ENCODE results near the gene KBTBD2. TPM values are rescaled to one million over a fixed set of nuclear protein-coding genes. Genes with fewer than 3 reads are reported as not detected.
"Not testable (repeated sequence)": the region's sequence is repeated elsewhere in the genome, so short reads cannot be mapped to it uniquely, and the experiment has no call there.

KBTBD2 gene
- total RNA-seq, 1 donor from 2014 or later, result 35.0 TPM

GRCh38 chr7:32915041-32915536, 23.5 kb upstream of the KBTBD2 start:
- H3K4me3 ChIP-seq (ENCODE audit: low read depth, low read length), result no peak overlapping the region
- no peaks in the 10 kb centered on the region for H3K27me3 ChIP-seq (ENCODE audit: control insufficient read depth, insufficient read depth, low read length)
- no peak for DNase-seq (ENCODE audit: low read depth)
- no peak for TF ChIP-seq CTCF (IDR thresholded peaks at IDR 0.05; ENCODE audit: insufficient read depth, low read length, poor library complexity, severe bottlenecking)
- H3K36me3 ChIP-seq (ENCODE audit: control insufficient read depth, insufficient read depth, low read length), result no peaks in the 10 kb centered on the region

- Histone ChIP-seq H3K27me3 (ENCODE audit: control insufficient read depth, insufficient read depth, low read length) (no peaks in the 10 kb centered on the region), H3K4me3 (ENCODE audit: low read depth, low read length) (no peak overlapping the region), H3K36me3 (ENCODE audit: control insufficient read depth, insufficient read depth, low read length) (no peaks in the 10 kb centered on the region)
- no peak for DNase-seq (ENCODE audit: low read depth)
- peak; percentile 8 for TF ChIP-seq CTCF (IDR thresholded peaks at IDR 0.05; ENCODE audit: insufficient read depth, low read length, poor library complexity, severe bottlenecking)
These were observed 22.6 kb upstream of the KBTBD2 start for GRCh38 chr7:32914184-32914583.

- Histone ChIP-seq H3K27me3 (ENCODE audit: control insufficient read depth, insufficient read depth, low read length) (no peaks in the 10 kb centered on the region), H3K4me3 (ENCODE audit: low read depth, low read length) (no peak overlapping the region), H3K36me3 (ENCODE audit: control insufficient read depth, insufficient read depth, low read length) (no peaks in the 10 kb centered on the region)
- TF ChIP-seq CTCF (IDR thresholded peaks at IDR 0.05; ENCODE audit: insufficient read depth, low read length, poor library complexity, severe bottlenecking), result no peak
- no peak for DNase-seq (ENCODE audit: low read depth)
These were observed 18.6 kb upstream of the KBTBD2 start for GRCh38 chr7:32910195-32910594.

GRCh38 chr7:32905175-32905662, 13.7 kb upstream of the KBTBD2 start:
- TF ChIP-seq CTCF (IDR thresholded peaks at IDR 0.05; ENCODE audit: insufficient read depth, low read length, poor library complexity, severe bottlenecking), result no peak
- Histone ChIP-seq H3K4me3 (ENCODE audit: low read depth, low read length) (peak overlapping the region; percentile 20), H3K36me3 (ENCODE audit: control insufficient read depth, insufficient read depth, low read length) (no peaks in the 10 kb centered on the region), H3K27me3 (ENCODE audit: control insufficient read depth, insufficient read depth, low read length) (no peaks in the 10 kb centered on the region)
- DNase-seq (ENCODE audit: low read depth), result no peak

- no peak for TF ChIP-seq CTCF (IDR thresholded peaks at IDR 0.05; ENCODE audit: insufficient read depth, low read length, poor library complexity, severe bottlenecking)
- no peaks in the 10 kb centered on the region for H3K36me3 ChIP-seq (ENCODE audit: control insufficient read depth, insufficient read depth, low read length)
- DNase-seq (ENCODE audit: low read depth), result no peak
- H3K27me3 ChIP-seq (ENCODE audit: control insufficient read depth, insufficient read depth, low read length), result no peaks in the 10 kb centered on the region
- H3K4me3 ChIP-seq (ENCODE audit: low read depth, low read length), result no peak overlapping the region
These were observed 10.1 kb upstream of the KBTBD2 start for GRCh38 chr7:32901629-32902028.

- TF ChIP-seq CTCF (IDR thresholded peaks at IDR 0.05; ENCODE audit: insufficient read depth, low read length, poor library complexity, severe bottlenecking), result no peak
- no peak for DNase-seq (ENCODE audit: low read depth)
- no peak overlapping the region for H3K4me3 ChIP-seq (ENCODE audit: low read depth, low read length)
- H3K36me3 ChIP-seq (ENCODE audit: control insufficient read depth, insufficient read depth, low read length), result no peaks in the 10 kb centered on the region
- H3K27me3 ChIP-seq (ENCODE audit: control insufficient read depth, insufficient read depth, low read length), result no peaks in the 10 kb centered on the region
These were observed 9.0 kb upstream of the KBTBD2 start for GRCh38 chr7:32900433-32900995.

GRCh38 chr7:32897376-32897775, 5.8 kb upstream of the KBTBD2 start:
- H3K36me3 ChIP-seq (ENCODE audit: control insufficient read depth, insufficient read depth, low read length); H3K4me3 ChIP-seq (ENCODE audit: low read depth, low read length); DNase-seq (ENCODE audit: low read depth); H3K27me3 ChIP-seq (ENCODE audit: control insufficient read depth, insufficient read depth, low read length): not testable (repeated sequence)
